Astrocyte (in vitro differentiated cells and primary cell): ENCODE measurements around the gene MARK1. TPM values are rescaled to one million over a fixed set of nuclear protein-coding genes. Genes with fewer than 3 reads are reported as not detected.

Experiments
- DNase-seq: peaks from one replicate; pipeline ENCODE4 v3.0.0-alpha.2; 2010; ENCODE audit warnings: low read depth
- FAIRE-seq: peaks from 2 replicates; lab custom pipeline; 2011; peaks lifted over from hg19 to GRCh38; lab: Jason Lieb, UNC
- H2AFZ ChIP-seq: 2 replicates; pipeline ENCODE4 v1.6.0; 2012; ENCODE audit warnings: low read depth, low read length, inconsistent platforms
- H3K27ac ChIP-seq: 2 replicates; pipeline ENCODE4 v1.5.1; 2011; ENCODE audit warnings: low read depth, low read length, inconsistent platforms
- H3K27me3 ChIP-seq: 2 replicates; pipeline ENCODE4 v1.6.0; 2011; ENCODE audit warnings: low read length, inconsistent platforms; ENCODE audit not compliant: insufficient read depth
- H3K36me3 ChIP-seq: 2 replicates; pipeline ENCODE4 v1.5.1; 2011; ENCODE audit warnings: low read length, inconsistent platforms; ENCODE audit not compliant: insufficient read depth
- H3K4me1 ChIP-seq: 2 replicates; pipeline ENCODE4 v1.5.1; 2011; ENCODE audit warnings: low read length, inconsistent platforms; ENCODE audit not compliant: insufficient read depth
- H3K4me2 ChIP-seq: 2 replicates; pipeline ENCODE4 v1.6.0; 2012; ENCODE audit warnings: low read length, inconsistent platforms
- H3K4me3 ChIP-seq: 2 replicates; pipeline ENCODE4 v1.5.1; 2011; ENCODE audit warnings: low read depth, mild to moderate bottlenecking, low read length, inconsistent platforms; ENCODE audit not compliant: insufficient read depth
- H3K79me2 ChIP-seq: 2 replicates; pipeline ENCODE4 v1.6.0; 2012; ENCODE audit warnings: mild to moderate bottlenecking, low read length, inconsistent platforms; ENCODE audit not compliant: insufficient read depth
- H3K9ac ChIP-seq: 2 replicates; pipeline ENCODE4 v1.6.0; 2012; ENCODE audit warnings: mild to moderate bottlenecking, low read length, inconsistent platforms
- H3K9me3 ChIP-seq: 2 replicates; pipeline ENCODE4 v1.5.1; 2012; ENCODE audit warnings: low read depth, mild to moderate bottlenecking, low read length, inconsistent platforms; ENCODE audit not compliant: insufficient read depth
- H4K20me1 ChIP-seq: 2 replicates; pipeline ENCODE4 v1.6.0; 2012; ENCODE audit warnings: low read length, inconsistent platforms; ENCODE audit not compliant: insufficient read depth
- H3K27ac Mint-ChIP-seq: one replicate; pipeline ENCODE4 v1.8.0; 2021; ENCODE audit warnings: mild to moderate bottlenecking, mixed read lengths; ENCODE audit not compliant: unreplicated experiment
- H3K27me3 Mint-ChIP-seq: one replicate; pipeline ENCODE4 v1.8.0; 2021; ENCODE audit warnings: low read depth, mixed read lengths; ENCODE audit not compliant: unreplicated experiment
- H3K36me3 Mint-ChIP-seq: one replicate; pipeline ENCODE4 v1.8.0; 2021; ENCODE audit warnings: low read depth, mixed read lengths; ENCODE audit not compliant: unreplicated experiment
- H3K4me1 Mint-ChIP-seq: one replicate; pipeline ENCODE4 v1.8.0; 2021; ENCODE audit warnings: low read depth, mixed read lengths; ENCODE audit not compliant: unreplicated experiment
- H3K4me3 Mint-ChIP-seq: one replicate; pipeline ENCODE4 v1.8.0; 2021; ENCODE audit warnings: mild to moderate bottlenecking, moderate library complexity, mixed read lengths; ENCODE audit not compliant: unreplicated experiment
- H3K9me3 Mint-ChIP-seq: one replicate; pipeline ENCODE4 v1.8.0; 2021; ENCODE audit warnings: mild to moderate bottlenecking, mixed read lengths; ENCODE audit not compliant: unreplicated experiment
- EZH2 ChIP-seq: IDR thresholded peaks from 2 replicates; pipeline ENCODE4 v1.6.1; 2012; ENCODE audit warnings: mild to moderate bottlenecking, low read length, inconsistent platforms; ENCODE audit not compliant: insufficient read depth
- total RNA-seq: library from RNA; stranded (reverse); gene quantifications from 2 replicates; pipeline ENCODE4 v1.2.1, GENCODE V29; 2021
- TF ChIP-seq, protein P1 (sequence below): IDR thresholded peaks from 2 replicates; pipeline ENCODE4 v1.5.1; 2011; ENCODE audit warnings: low read depth, mild to moderate bottlenecking, inconsistent platforms, low read length, moderate library complexity; ENCODE audit not compliant: insufficient read depth

The MARK1 gene
- total RNA-seq, 1 donor from 2014 or later = 10.8 TPM

DNA sequence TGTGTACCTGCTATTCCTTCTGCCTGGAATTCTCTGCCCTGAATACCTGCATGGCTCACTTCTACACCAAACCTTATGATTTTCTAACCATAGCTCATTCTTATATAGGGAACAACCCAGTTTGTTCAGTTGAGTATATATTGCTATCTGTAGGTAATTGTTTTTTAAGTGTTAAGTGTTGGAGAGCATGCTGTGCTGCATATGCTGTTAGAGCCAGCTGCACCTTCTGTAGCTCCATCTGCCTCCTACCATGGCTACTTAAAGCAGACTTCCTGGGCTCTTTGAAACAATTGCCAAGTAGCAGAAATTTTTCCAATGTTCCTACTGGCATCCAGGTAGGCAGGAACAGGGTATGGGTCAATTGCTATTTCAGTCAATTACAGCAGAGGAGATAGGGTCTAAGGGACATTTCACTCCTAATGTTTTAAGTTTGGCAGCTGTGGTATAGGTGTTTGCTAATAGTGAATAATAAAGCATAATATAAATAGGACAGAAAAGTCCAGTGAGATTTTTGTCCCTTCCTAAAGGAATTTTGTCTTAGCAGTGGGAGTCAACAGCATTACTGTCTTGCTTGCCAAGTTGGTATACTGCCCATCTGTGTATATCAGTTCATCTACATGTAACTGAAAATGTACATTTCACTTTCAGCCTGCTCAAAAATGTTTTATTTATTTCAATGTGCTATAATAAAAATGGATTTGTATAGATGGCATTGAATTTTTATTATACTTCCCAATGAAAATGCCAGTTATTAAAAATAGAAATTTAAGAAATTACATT lies 128.2 kb downstream of the MARK1 start:
- Mint-ChIP-seq H3K4me3 (no peak overlapping the region), H3K4me1 (no peaks in the 10 kb centered on the region), H3K27ac (no peak overlapping the region), H3K27me3 (no peaks in the 10 kb centered on the region), H3K36me3 (no peaks in the 10 kb centered on the region), H3K9me3 (no peaks in the 10 kb centered on the region)
- Histone ChIP-seq H3K4me3 (no peak overlapping the region), H3K27me3 (no peaks in the 10 kb centered on the region), H3K36me3 (no peaks in the 10 kb centered on the region), H3K27ac (no peak overlapping the region), H3K9ac (no peak overlapping the region), H4K20me1 (no peaks in the 10 kb centered on the region), H3K4me2 (no peak overlapping the region), H2AFZ (no peak overlapping the region), H3K79me2 (no peaks in the 10 kb centered on the region), H3K4me1 (no peaks in the 10 kb centered on the region), H3K9me3 (no peaks in the 10 kb centered on the region)
- TF ChIP-seq EZH2 = no peak
- TF ChIP-seq, protein P1, sequence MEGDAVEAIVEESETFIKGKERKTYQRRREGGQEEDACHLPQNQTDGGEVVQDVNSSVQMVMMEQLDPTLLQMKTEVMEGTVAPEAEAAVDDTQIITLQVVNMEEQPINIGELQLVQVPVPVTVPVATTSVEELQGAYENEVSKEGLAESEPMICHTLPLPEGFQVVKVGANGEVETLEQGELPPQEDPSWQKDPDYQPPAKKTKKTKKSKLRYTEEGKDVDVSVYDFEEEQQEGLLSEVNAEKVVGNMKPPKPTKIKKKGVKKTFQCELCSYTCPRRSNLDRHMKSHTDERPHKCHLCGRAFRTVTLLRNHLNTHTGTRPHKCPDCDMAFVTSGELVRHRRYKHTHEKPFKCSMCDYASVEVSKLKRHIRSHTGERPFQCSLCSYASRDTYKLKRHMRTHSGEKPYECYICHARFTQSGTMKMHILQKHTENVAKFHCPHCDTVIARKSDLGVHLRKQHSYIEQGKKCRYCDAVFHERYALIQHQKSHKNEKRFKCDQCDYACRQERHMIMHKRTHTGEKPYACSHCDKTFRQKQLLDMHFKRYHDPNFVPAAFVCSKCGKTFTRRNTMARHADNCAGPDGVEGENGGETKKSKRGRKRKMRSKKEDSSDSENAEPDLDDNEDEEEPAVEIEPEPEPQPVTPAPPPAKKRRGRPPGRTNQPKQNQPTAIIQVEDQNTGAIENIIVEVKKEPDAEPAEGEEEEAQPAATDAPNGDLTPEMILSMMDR = no peak
- DNase-seq (no peak), FAIRE-seq (no peak)

DNA sequence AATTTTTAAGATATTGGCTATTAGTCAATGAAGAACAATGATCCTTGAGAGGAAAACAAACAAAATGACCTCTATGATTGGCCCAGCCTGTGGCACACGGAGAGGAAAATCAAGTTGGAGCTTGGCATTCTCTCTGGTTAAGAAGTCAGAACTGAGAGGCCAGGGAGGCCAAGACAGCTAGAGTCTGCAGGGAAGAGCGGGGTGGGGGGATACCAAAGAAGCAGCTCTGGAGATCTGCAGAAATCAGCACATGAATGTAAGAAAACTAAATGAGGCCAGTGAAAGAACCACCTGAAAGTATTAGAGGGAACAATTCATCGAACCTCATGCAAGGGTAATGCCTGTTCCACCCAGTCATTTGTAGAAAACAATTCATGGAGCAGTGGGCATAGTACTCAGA lies 138.4 kb downstream of the MARK1 start:
- Mint-ChIP-seq H3K27me3 (no peaks in the 10 kb centered on the region), H3K4me1 (no peaks in the 10 kb centered on the region), H3K36me3 (no peaks in the 10 kb centered on the region), H3K4me3 (no peak overlapping the region), H3K27ac (no peak overlapping the region), H3K9me3 (peaks cover 2% of the 10 kb centered on the region)
- H3K9ac ChIP-seq = no peak overlapping the region
- no peak overlapping the region for H3K27ac ChIP-seq
- no peaks in the 10 kb centered on the region for H3K27me3 ChIP-seq
- no peaks in the 10 kb centered on the region for H3K4me1 ChIP-seq
- no peak overlapping the region for H3K4me2 ChIP-seq
- H3K9me3 ChIP-seq = no peaks in the 10 kb centered on the region
- H3K36me3 ChIP-seq = no peaks in the 10 kb centered on the region
- no peak overlapping the region for H3K4me3 ChIP-seq
- DNase-seq = no peak
- no peak for FAIRE-seq
- H4K20me1 ChIP-seq = no peaks in the 10 kb centered on the region
- H2AFZ ChIP-seq = no peak overlapping the region
- TF ChIP-seq, protein P1 = no peak
- TF ChIP-seq EZH2 = no peak
- no peaks in the 10 kb centered on the region for H3K79me2 ChIP-seq

DNA sequence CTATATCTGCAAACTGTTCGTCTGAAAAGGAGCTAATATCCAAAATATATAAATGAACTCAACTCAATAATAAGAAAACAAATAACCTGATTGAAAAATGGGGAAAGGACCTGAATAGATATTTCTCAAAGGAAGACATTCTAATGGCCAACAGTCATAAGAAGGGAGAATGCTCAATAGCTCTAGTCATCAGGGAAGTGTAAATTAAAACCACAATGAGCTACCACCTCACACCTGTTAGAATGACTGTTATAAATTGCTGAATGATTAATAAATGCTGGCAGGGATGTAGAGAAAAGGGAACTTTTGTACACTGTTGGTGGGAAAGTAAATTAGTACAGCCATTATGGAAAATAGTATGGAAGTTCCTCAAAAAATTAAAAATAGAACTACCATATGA lies 141.1 kb downstream of the MARK1 start:
- H3K36me3 Mint-ChIP-seq = no peaks in the 10 kb centered on the region
- no peaks in the 10 kb centered on the region for H3K27me3 Mint-ChIP-seq
- peaks cover 2% of the 10 kb centered on the region for H3K9me3 Mint-ChIP-seq
- Histone ChIP-seq H3K4me1 (no peaks in the 10 kb centered on the region), H3K9me3 (no peaks in the 10 kb centered on the region), H3K4me2 (no peak overlapping the region), H3K27ac (no peak overlapping the region), H3K79me2 (no peaks in the 10 kb centered on the region), H3K9ac (no peak overlapping the region), H2AFZ (no peak overlapping the region), H3K27me3 (no peaks in the 10 kb centered on the region), H3K36me3 (no peaks in the 10 kb centered on the region), H4K20me1 (no peaks in the 10 kb centered on the region), H3K4me3 (no peak overlapping the region)
- H3K4me1 Mint-ChIP-seq = no peaks in the 10 kb centered on the region
- H3K4me3 Mint-ChIP-seq = no peak overlapping the region
- no peak for TF ChIP-seq EZH2
- TF ChIP-seq, protein P1 = no peak
- DNase-seq (no peak), FAIRE-seq (no peak)
- H3K27ac Mint-ChIP-seq = no peak overlapping the region
